DMS53 treated with DMSO at 0.1 percent for 48 hours (cell line): ENCODE results near the gene DCLK2.

Experiments used
- DNase-seq: peaks from one replicate; lab custom pipeline; 2025; ENCODE audit not compliant: unreplicated experiment; lab: John Stamatoyannopoulos, UW

Gene DCLK2

GRCh38 chr4:150256225-150256620 lies 178.0 kb downstream of the DCLK2 start:
- DNase-seq = no peak

GRCh38 chr4:150256841-150257730 lies 178.8 kb downstream of the DCLK2 start:
- no peak for DNase-seq

- DNase-seq = no peak
Observed at GRCh38 chr4:150258569-150258968, 180.3 kb downstream of the DCLK2 start.

GRCh38 chr4:150259861-150260567 lies 181.8 kb downstream of the DCLK2 start:
- DNase-seq = no peak

GRCh38 chr4:150261571-150261970 lies 183.3 kb downstream of the DCLK2 start:
- no peak for DNase-seq

- no peak for DNase-seq
Observed at GRCh38 chr4:150262611-150263010, 184.4 kb downstream of the DCLK2 start.

- no peak for DNase-seq
Observed at GRCh38 chr4:150264595-150265161, 186.4 kb downstream of the DCLK2 start.

GRCh38 chr4:150265806-150266205 lies 187.6 kb downstream of the DCLK2 start:
- DNase-seq = no peak

- peak; percentile 1 for DNase-seq
Observed at GRCh38 chr4:150268444-150268843, 190.2 kb downstream of the DCLK2 start.

- DNase-seq = no peak
Observed at GRCh38 chr4:150278206-150278605, 200.0 kb downstream of the DCLK2 start.

- DNase-seq = no peak
Observed at GRCh38 chr4:150280081-150280895, 202.0 kb downstream of the DCLK2 start.

- no peak for DNase-seq
Observed at GRCh38 chr4:150280975-150281374, 202.7 kb downstream of the DCLK2 start.

GRCh38 chr4:150283689-150284088 lies 205.4 kb downstream of the DCLK2 start:
- DNase-seq = no peak

- no peak for DNase-seq
Observed at GRCh38 chr4:150286656-150287055, 208.4 kb downstream of the DCLK2 start.

GRCh38 chr4:150289198-150289597 lies 211.0 kb downstream of the DCLK2 start:
- DNase-seq = no peak

GRCh38 chr4:150289881-150290280 lies 211.6 kb downstream of the DCLK2 start:
- no peak for DNase-seq

GRCh38 chr4:150297861-150298474 lies 219.7 kb downstream of the DCLK2 start:
- DNase-seq = peak; percentile 1

GRCh38 chr4:150299816-150300215 lies 221.6 kb downstream of the DCLK2 start:
- no peak for DNase-seq

GRCh38 chr4:150302553-150302952 lies 224.3 kb downstream of the DCLK2 start:
- peak; percentile 5 for DNase-seq

GRCh38 chr4:150305995-150306394 lies 227.8 kb downstream of the DCLK2 start:
- DNase-seq = no peak

GRCh38 chr4:150306719-150307118 lies 228.5 kb downstream of the DCLK2 start:
- no peak for DNase-seq
